GM12864 (cell line): ENCODE measurements around the gene ZNF629.
A peak's percentile ranks its signal among the peaks of the same experiment; 100 is the strongest.

Experiments used
- DNase-seq: peaks from one replicate; pipeline ENCODE4 v3.0.0-alpha.2; 2011; ENCODE audit warnings: low read depth
- H3K4me3 ChIP-seq: 2 replicates; pipeline ENCODE4 v1.5.1; 2011; ENCODE audit warnings: mild to moderate bottlenecking, low read depth, low read length, control low read depth
- CTCF ChIP-seq: IDR thresholded peaks from 2 replicates; pipeline ENCODE4 v1.5.1; 2011; ENCODE audit warnings: low read depth, mild to moderate bottlenecking, moderate library complexity, low read length, control low read depth, inconsistent platforms; ENCODE audit errors: missing control alignments

The ZNF629 gene

DNA sequence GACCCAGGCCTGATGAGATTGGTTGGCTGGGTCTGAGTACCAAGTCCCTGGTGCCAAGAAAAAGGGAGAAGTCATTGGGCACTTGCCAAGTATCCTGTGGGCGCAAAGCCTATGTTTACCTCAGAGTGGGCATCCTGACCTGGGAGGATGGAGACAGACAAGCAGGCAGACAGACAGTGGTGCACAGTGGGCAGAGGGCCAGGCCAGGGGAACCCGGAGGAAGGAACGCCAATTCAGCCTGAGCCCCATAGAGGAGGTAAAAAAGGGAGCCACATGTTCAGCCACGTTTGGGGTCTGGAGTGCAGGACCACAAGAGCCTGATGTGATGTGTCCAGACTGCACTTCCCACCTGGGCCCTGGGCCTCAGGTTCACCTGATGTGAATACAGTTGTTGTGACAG, 33.4 kb downstream of the ZNF629 start:
- no peak for TF ChIP-seq CTCF
- no peak overlapping the region for H3K4me3 ChIP-seq
- DNase-seq = no peak

DNA sequence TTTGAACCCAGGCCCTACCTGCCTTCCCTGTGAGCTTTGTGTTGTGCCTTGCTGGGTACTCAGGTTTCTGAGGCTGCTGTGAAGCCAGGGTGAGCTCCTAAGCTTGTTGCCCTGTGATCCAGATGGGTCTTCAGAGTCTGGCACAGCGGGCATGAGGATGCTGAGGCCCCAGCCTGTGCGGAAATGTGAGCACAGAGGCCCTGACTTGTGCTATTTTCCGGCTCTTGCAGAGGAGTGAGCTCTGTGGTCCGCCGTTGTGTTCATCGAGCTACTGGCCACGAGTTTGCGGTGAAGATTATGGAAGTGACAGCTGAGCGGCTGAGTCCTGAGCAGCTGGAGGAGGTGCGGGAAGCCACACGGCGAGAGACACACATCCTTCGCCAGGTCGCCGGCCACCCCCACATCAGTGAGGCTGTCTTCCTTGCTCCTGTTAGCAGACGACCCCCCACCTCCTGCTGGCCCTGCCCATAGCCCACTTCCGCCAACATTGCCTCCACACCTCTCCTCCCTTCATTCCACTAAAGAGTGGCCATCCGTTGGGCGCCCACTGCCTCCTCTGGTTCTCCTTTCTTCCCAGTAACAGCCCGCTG, 36.0 kb downstream of the ZNF629 start:
- no peak for TF ChIP-seq CTCF
- no peak overlapping the region for H3K4me3 ChIP-seq
- no peak for DNase-seq

GRCh38 chr16:30750201-30750600, 36.8 kb downstream of the ZNF629 start:
- no peak overlapping the region for H3K4me3 ChIP-seq
- DNase-seq = no peak
- TF ChIP-seq CTCF = no peak

GRCh38 chr16:30748634-30749445, 38.2 kb downstream of the ZNF629 start:
- TF ChIP-seq CTCF = no peak
- no peak for DNase-seq
- H3K4me3 ChIP-seq = peak overlapping the region; percentile 78

GRCh38 chr16:30747799-30748633, 39.0 kb downstream of the ZNF629 start, which contains the start of gene PHKG2:
Gene PHKG2, plus strand, starts transcription at chr16:30748425. Its CDS starts 396 bp downstream, at chr16:30748821.
- peak within 1 kb of the TSS; percentile 78 for H3K4me3 ChIP-seq
- DNase-seq = peak; percentile 96
- no peak for TF ChIP-seq CTCF

GRCh38 chr16:30747331-30747730, 39.7 kb downstream of the ZNF629 start:
- H3K4me3 ChIP-seq = peak overlapping the region; percentile 49
- no peak for DNase-seq
- no peak for TF ChIP-seq CTCF
